Gastrocnemius medialis (tissue), 4 donors: ENCODE results near the gene PKHD1. TPM values are rescaled to one million over a fixed set of nuclear protein-coding genes. Genes with fewer than 3 reads are reported as not detected.

ENCODE experiments used
- ATAC-seq, 2 donors: fragments of 150-250 bp; one replicate each; pipeline ENCODE4 v1.9.1; 2016
- DNase-seq, 2 donors: peaks; one replicate each; pipeline ENCODE4 v3.0.0-alpha.2; 2019
- H3K27ac ChIP-seq, 4 donors: fragments of 200-600 bp; sonication (generic); 1 replicate in 1 of 4; 2 replicates in 3 of 4; pipeline ENCODE4 v1.5.1; 2016 to 2018; ENCODE audit warnings: mild to moderate bottlenecking in 2 of 4, moderate library complexity in 1 of 4
- H3K27me3 ChIP-seq, 3 donors: fragments of 200-600 bp; sonication (generic) in 2 of 3; 1 replicate in 1 of 3; 2 replicates in 2 of 3; pipeline versions ENCODE4 v1.5.1 to v1.6.0; 2016 to 2019; ENCODE audit warnings: mild to moderate bottlenecking in 1 of 3, moderate library complexity in 1 of 3
- H3K36me3 ChIP-seq, 2 donors: fragments of 200-600 bp; sonication (generic) in 1 of 2; one replicate each; pipeline ENCODE4 v1.5.1; 2017 to 2018
- H3K4me1 ChIP-seq, 2 donors: fragments of 200-600 bp; sonication (generic) in 1 of 2; one replicate each; pipeline ENCODE4 v1.5.1; 2016 to 2017; ENCODE audit warnings: mild to moderate bottlenecking in 2 of 2
- H3K4me3 ChIP-seq, 4 donors: fragments of 200-600 bp; sonication (generic) in 3 of 4; 1 replicate in 1 of 4; 2 replicates in 3 of 4; pipeline ENCODE4 v1.5.1; 2016 to 2019; ENCODE audit warnings: mild to moderate bottlenecking in 2 of 4
- H3K9me3 ChIP-seq, 3 donors: fragments of 200-600 bp; sonication (generic) in 2 of 3; 1 replicate in 1 of 3; 2 replicates in 2 of 3; pipeline ENCODE4 v1.5.1; 2016 to 2019
- CTCF ChIP-seq, 5 experiments: fragments of 450-650 bp in 3 of 5; fragments of 200-600 bp in 2 of 5; sonication (generic) in 2 of 5; IDR thresholded peaks in 4 of 5; conservative IDR thresholded peaks in 1 of 5; 1 replicate in 4 of 5; 2 replicates in 1 of 5; pipeline ENCODE4 v1.5.1; 2016 to 2019; ENCODE audit warnings: antibody characterized with exemption in 5 of 5, mild to moderate bottlenecking in 3 of 5, moderate library complexity in 3 of 5
- POLR2A ChIP-seq, 2 donors: fragments of 450-650 bp; IDR thresholded peaks; one replicate each; pipeline ENCODE4 v1.6.1; 2017; ENCODE audit warnings: antibody characterized with exemption in 2 of 2, mild to moderate bottlenecking in 2 of 2, moderate library complexity in 2 of 2
- in situ Hi-C, 4 donors: fragments of 200-750 bp; cut with MboI; loops; one replicate each; pipeline versions ENCODE4 v1.15.0 to v1.8.0; 2017; ENCODE audit warnings: low sequenced_read_pairs in 4 of 4
- intact Hi-C: fragments of 100-400 bp; cut with DNase I; formaldehyde crosslinking; loops from one replicate; pipeline ENCODE4 v1.15.1; 2023; ENCODE audit warnings: low total_unique reads
- total RNA-seq, 4 donors: library from RNA; depleted of rRNA; stranded (reverse); fragments of >200 nt; gene quantifications; one replicate each; pipeline versions ENCODE4 v1.1.0 to v1.2.3, GENCODE V29; 2016

PKHD1 gene
- total RNA-seq, 4 donors from 2014 or later = 0.02 to 0.05 (median 0.02) TPM; not detected in 1

GRCh38 chr6:52050051-52050405 is 37.4 kb downstream of the PKHD1 start:
- H3K27me3 ChIP-seq = no peaks in the 10 kb centered on the region

GRCh38 chr6:52049252-52050050 is 38.0 kb downstream of the PKHD1 start:
- TF ChIP-seq CTCF (IDR thresholded peaks at IDR 0.05 in 4 of 5, conservative IDR thresholded peaks at IDR 0.05 in 1 of 5) (peak in 4 of 5 experiments; percentile 7 to 51 (median 28)), POLR2A (IDR thresholded peaks at IDR 0.05) (no peak)
- Histone ChIP-seq H3K36me3 (no peaks in the 10 kb centered on the region), H3K27ac (no peak overlapping the region), H3K4me1 (no peaks in the 10 kb centered on the region), H3K9me3 (no peaks in the 10 kb centered on the region), H3K27me3 (no peaks in the 10 kb centered on the region), H3K4me3 (no peak overlapping the region)
- DNase-seq = no peak
- intact Hi-C loops (no loop called here), in situ Hi-C loops (no loop called here)
- ATAC-seq = no peak

More at GRCh38 chr6:52050051-52050405, 37.4 kb downstream of the PKHD1 start:
- Histone ChIP-seq H3K9me3 (no peaks in the 10 kb centered on the region), H3K27ac (no peak overlapping the region), H3K36me3 (no peaks in the 10 kb centered on the region), H3K4me3 (no peak overlapping the region), H3K4me1 (no peaks in the 10 kb centered on the region)
- no peak for TF ChIP-seq CTCF (IDR thresholded peaks at IDR 0.05 in 4 of 5, conservative IDR thresholded peaks at IDR 0.05 in 1 of 5)
- no peak for TF ChIP-seq POLR2A (IDR thresholded peaks at IDR 0.05)
- ATAC-seq (no peak), DNase-seq (no peak)
- in situ Hi-C loops = no loop called here
- intact Hi-C loops = no loop called here

- intact Hi-C loops (no loop called here), in situ Hi-C loops (no loop called here)
- Histone ChIP-seq H3K4me3 (no peak overlapping the region), H3K27me3 (no peaks in the 10 kb centered on the region), H3K4me1 (no peaks in the 10 kb centered on the region), H3K36me3 (no peaks in the 10 kb centered on the region), H3K9me3 (no peaks in the 10 kb centered on the region), H3K27ac (no peak overlapping the region)
- TF ChIP-seq POLR2A (IDR thresholded peaks at IDR 0.05) (no peak), CTCF (IDR thresholded peaks at IDR 0.05 in 4 of 5, conservative IDR thresholded peaks at IDR 0.05 in 1 of 5) (no peak)
- DNase-seq (no peak), ATAC-seq (no peak)
Measured at GRCh38 chr6:52046456-52046855, 41.0 kb downstream of the PKHD1 start.

GRCh38 chr6:52045481-52045880 is 41.9 kb downstream of the PKHD1 start:
- no peak for ATAC-seq
- H3K27me3 ChIP-seq = no peaks in the 10 kb centered on the region
- H3K36me3 ChIP-seq = no peaks in the 10 kb centered on the region
- TF ChIP-seq POLR2A (IDR thresholded peaks at IDR 0.05) (no peak), CTCF (IDR thresholded peaks at IDR 0.05 in 4 of 5, conservative IDR thresholded peaks at IDR 0.05 in 1 of 5) (no peak)
- intact Hi-C loops (no loop called here), in situ Hi-C loops (no loop called here)
- no peak overlapping the region for H3K4me3 ChIP-seq
- H3K27ac ChIP-seq = no peak overlapping the region
- no peak for DNase-seq
- no peaks in the 10 kb centered on the region for H3K4me1 ChIP-seq
- H3K9me3 ChIP-seq = no peaks in the 10 kb centered on the region
